HepG2 (cell line): ENCODE results near the gene CAMK2G. TPM values are rescaled to one million over a fixed set of nuclear protein-coding genes. Genes with fewer than 3 reads are reported as not detected.

Experiments used
- ASH2L ChIP-seq: fragments of 300-600, 200-600 bp; sonication (generic); IDR thresholded peaks from 2 replicates; pipeline ENCODE4 v1.7.0; 2017; ENCODE audit warnings: low read depth, mild to moderate bottlenecking, moderate library complexity, mixed read lengths, low read length; ENCODE audit not compliant: insufficient read length
- CAMTA2 ChIP-seq: sonication (generic); formaldehyde crosslinking; IDR thresholded peaks from 2 replicates; pipeline ENCODE4 v1.4.0; 2020; ENCODE audit warnings: mild to moderate bottlenecking, missing genetic modification reagents, borderline replicate concordance
- CBX1 ChIP-seq: IDR thresholded peaks from one replicate; pipeline ENCODE4 v1.6.1; 2016; ENCODE audit warnings: antibody characterized with exemption, low read depth
- FOXA1 ChIP-seq, 2 experiments: fragments of 450-650 bp in 1 of 2; sonication (generic) in 1 of 2; formaldehyde crosslinking in 1 of 2; IDR thresholded peaks; 2 replicates each; pipeline versions ENCODE4 v1.4.0 to v1.6.1; 2016 to 2020; ENCODE audit warnings: missing genetic modification reagents in 1 of 2
- KMT2A ChIP-seq: sonication (generic); formaldehyde crosslinking; IDR thresholded peaks from 2 replicates; pipeline ENCODE4 v1.4.0; 2020; ENCODE audit warnings: missing genetic modification reagents
- NR3C1 ChIP-seq: sonication (generic); formaldehyde crosslinking; IDR thresholded peaks from 2 replicates; pipeline ENCODE4 v1.4.0; 2020; ENCODE audit warnings: missing genetic modification reagents
- PHF8 ChIP-seq: sonication (generic); formaldehyde crosslinking; IDR thresholded peaks from 2 replicates; pipeline ENCODE4 v1.5.0; 2020; ENCODE audit warnings: missing genetic modification reagents
- RCOR2 ChIP-seq: IDR thresholded peaks from 2 replicates; pipeline ENCODE4 v1.6.1; 2016; ENCODE audit warnings: missing biosample characterization, missing genetic modification reagents
- TP53 ChIP-seq: sonication (generic); formaldehyde crosslinking; conservative IDR thresholded peaks from 2 replicates; pipeline ENCODE4 v1.4.0; 2020; ENCODE audit warnings: missing genetic modification reagents
- ZEB1 ChIP-seq: IDR thresholded peaks from 2 replicates; pipeline ENCODE4 v1.6.1; 2012; ENCODE audit warnings: mild to moderate bottlenecking, low read depth, inconsistent platforms; ENCODE audit not compliant: insufficient replicate concordance
- ZNF33B ChIP-seq: sonication (generic); formaldehyde crosslinking; IDR thresholded peaks from 2 replicates; pipeline ENCODE4 v1.5.1; 2020; ENCODE audit warnings: mild to moderate bottlenecking, missing genetic modification reagents
- ZNF629 ChIP-seq: sonication (generic); formaldehyde crosslinking; conservative IDR thresholded peaks from 2 replicates; pipeline ENCODE4 v1.5.0; 2020; ENCODE audit warnings: missing genetic modification reagents
- ZNF879 ChIP-seq: sonication (generic); formaldehyde crosslinking; IDR thresholded peaks from 2 replicates; pipeline ENCODE4 v1.8.1; 2023; ENCODE audit warnings: missing genetic modification reagents
- polyA plus RNA-seq, 8 experiments: library from polyadenylated mRNA; depleted of rRNA in 3 of 8; stranded (reverse) in 7 of 8; unstranded in 1 of 8; fragments of >200 nt; fragmentation: Illumina TruSeq in 4 of 8; extraction: Trizol in 4 of 8; gene quantifications; 2 replicates each; pipeline versions ENCODE4 v1.2.1 to v1.2.3, GENCODE V29; 2011 to 2016; ENCODE audit warnings: low read depth in 4 of 8, missing spikeins in 1 of 8, mixed read lengths in 1 of 8; ENCODE audit not compliant: insufficient read depth in 1 of 8
- total RNA-seq, 5 experiments: library from RNA; depleted of rRNA; stranded (reverse); fragments of >200 nt; fragmentation: Illumina TruSeq; extraction: Trizol; gene quantifications; 2 replicates each; pipeline ENCODE4 v1.2.3, GENCODE V29; 2016; ENCODE audit warnings: low read depth in 1 of 5
- TF ChIP-seq, protein P1 (sequence below): sonication (generic); formaldehyde crosslinking; IDR thresholded peaks from 2 replicates; pipeline ENCODE4 v1.8.0; 2022; ENCODE audit warnings: low read depth, missing genetic modification reagents
- TF ChIP-seq, protein P2 (sequence below): sonication (generic); formaldehyde crosslinking; IDR thresholded peaks from 2 replicates; pipeline ENCODE4 v1.4.0; 2020; ENCODE audit warnings: missing genetic modification reagents, borderline replicate concordance
- TF ChIP-seq, protein P3 (sequence below): sonication (generic); formaldehyde crosslinking; IDR thresholded peaks from 2 replicates; pipeline ENCODE4 v1.4.0; 2020; ENCODE audit warnings: missing genetic modification reagents
- TF ChIP-seq, protein P4 (sequence below): sonication (generic); formaldehyde crosslinking; IDR thresholded peaks from 2 replicates; pipeline ENCODE4 v1.4.0; 2020; ENCODE audit warnings: mild to moderate bottlenecking, low read depth, missing genetic modification reagents
- TF ChIP-seq, protein P5 (sequence below): sonication (generic); formaldehyde crosslinking; IDR thresholded peaks from 2 replicates; pipeline ENCODE4 v1.8.0; 2023; ENCODE audit warnings: mild to moderate bottlenecking, missing genetic modification reagents
- TF ChIP-seq, protein P6 (sequence below): sonication (generic); formaldehyde crosslinking; conservative IDR thresholded peaks from 2 replicates; pipeline ENCODE4 v1.8.0; 2022; ENCODE audit warnings: mild to moderate bottlenecking, moderate library complexity, missing genetic modification reagents

Gene CAMK2G
- total and polyA plus RNA-seq, 2 of the 13 experiments (the other 11 are each of a cell fraction or from before 2014, with no cell fraction given), result 15.9 to 18.8 TPM

DNA sequence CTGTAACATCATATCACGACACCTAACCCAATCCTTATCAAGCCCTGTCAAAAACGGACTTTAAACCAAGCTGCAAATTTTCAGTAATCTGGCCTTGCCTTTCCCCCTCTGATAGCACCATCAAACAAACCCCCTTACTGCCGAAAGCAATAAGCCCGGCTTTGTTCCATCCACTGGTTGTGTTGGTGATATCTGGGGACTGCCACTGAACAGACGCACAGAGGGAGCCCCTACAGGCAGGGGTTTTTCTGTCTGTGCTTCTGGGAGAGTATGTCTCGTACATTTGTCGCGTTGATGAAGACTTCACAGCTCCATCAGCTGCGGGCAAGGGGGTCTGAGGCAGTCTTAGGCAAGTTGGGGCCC, 36.0 kb upstream of the CAMK2G start (continued):
- TF ChIP-seq, protein P1, sequence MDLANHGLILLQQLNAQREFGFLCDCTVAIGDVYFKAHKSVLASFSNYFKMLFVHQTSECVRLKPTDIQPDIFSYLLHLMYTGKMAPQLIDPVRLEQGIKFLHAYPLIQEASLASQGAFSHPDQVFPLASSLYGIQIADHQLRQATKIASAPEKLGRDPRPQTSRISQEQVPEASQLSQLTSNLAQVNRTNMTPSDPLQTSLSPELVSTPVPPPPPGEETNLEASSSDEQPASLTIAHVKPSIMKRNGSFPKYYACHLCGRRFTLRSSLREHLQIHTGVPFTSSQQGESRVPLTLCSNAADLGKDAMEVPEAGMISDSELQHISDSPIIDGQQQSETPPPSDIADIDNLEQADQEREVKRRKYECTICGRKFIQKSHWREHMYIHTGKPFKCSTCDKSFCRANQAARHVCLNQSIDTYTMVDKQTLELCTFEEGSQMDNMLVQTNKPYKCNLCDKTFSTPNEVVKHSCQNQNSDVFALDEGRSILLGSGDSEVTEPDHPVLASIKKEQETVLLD (CRISPR knock-in tag), result no peak
- TF ChIP-seq, protein P2, sequence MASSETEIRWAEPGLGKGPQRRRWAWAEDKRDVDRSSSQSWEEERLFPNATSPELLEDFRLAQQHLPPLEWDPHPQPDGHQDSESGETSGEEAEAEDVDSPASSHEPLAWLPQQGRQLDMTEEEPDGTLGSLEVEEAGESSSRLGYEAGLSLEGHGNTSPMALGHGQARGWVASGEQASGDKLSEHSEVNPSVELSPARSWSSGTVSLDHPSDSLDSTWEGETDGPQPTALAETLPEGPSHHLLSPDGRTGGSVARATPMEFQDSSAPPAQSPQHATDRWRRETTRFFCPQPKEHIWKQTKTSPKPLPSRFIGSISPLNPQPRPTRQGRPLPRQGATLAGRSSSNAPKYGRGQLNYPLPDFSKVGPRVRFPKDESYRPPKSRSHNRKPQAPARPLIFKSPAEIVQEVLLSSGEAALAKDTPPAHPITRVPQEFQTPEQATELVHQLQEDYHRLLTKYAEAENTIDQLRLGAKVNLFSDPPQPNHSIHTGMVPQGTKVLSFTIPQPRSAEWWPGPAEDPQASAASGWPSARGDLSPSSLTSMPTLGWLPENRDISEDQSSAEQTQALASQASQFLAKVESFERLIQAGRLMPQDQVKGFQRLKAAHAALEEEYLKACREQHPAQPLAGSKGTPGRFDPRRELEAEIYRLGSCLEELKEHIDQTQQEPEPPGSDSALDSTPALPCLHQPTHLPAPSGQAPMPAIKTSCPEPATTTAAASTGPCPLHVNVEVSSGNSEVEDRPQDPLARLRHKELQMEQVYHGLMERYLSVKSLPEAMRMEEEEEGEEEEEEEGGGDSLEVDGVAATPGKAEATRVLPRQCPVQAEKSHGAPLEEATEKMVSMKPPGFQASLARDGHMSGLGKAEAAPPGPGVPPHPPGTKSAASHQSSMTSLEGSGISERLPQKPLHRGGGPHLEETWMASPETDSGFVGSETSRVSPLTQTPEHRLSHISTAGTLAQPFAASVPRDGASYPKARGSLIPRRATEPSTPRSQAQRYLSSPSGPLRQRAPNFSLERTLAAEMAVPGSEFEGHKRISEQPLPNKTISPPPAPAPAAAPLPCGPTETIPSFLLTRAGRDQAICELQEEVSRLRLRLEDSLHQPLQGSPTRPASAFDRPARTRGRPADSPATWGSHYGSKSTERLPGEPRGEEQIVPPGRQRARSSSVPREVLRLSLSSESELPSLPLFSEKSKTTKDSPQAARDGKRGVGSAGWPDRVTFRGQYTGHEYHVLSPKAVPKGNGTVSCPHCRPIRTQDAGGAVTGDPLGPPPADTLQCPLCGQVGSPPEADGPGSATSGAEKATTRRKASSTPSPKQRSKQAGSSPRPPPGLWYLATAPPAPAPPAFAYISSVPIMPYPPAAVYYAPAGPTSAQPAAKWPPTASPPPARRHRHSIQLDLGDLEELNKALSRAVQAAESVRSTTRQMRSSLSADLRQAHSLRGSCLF (CRISPR knock-in tag), result no peak
- TF ChIP-seq ZNF879 (CRISPR knock-in tag) (no peak), ZNF629 (CRISPR knock-in tag) (0 out of 2 replicates have a peak, but pooled peaks have one; percentile 17), TP53 (CRISPR knock-in tag) (no peak), ZNF33B (CRISPR knock-in tag) (no peak), ASH2L (peak; percentile 10), ZEB1 (no peak), CBX1 (no peak), KMT2A (CRISPR knock-in tag) (0 out of 2 replicates have a peak, but pooled peaks have one; percentile 27), FOXA1 (IDR thresholded peaks at IDR 0.05) (no peak), FOXA1 (CRISPR knock-in tag; IDR thresholded peaks at IDR 0.05) (no peak), CAMTA2 (CRISPR knock-in tag) (no peak), RCOR2 (CRISPR knock-in tag) (no peak), NR3C1 (CRISPR knock-in tag) (no peak), PHF8 (CRISPR knock-in tag) (0 out of 2 replicates have a peak, but pooled peaks have one; percentile 8)
- TF ChIP-seq, protein P3, sequence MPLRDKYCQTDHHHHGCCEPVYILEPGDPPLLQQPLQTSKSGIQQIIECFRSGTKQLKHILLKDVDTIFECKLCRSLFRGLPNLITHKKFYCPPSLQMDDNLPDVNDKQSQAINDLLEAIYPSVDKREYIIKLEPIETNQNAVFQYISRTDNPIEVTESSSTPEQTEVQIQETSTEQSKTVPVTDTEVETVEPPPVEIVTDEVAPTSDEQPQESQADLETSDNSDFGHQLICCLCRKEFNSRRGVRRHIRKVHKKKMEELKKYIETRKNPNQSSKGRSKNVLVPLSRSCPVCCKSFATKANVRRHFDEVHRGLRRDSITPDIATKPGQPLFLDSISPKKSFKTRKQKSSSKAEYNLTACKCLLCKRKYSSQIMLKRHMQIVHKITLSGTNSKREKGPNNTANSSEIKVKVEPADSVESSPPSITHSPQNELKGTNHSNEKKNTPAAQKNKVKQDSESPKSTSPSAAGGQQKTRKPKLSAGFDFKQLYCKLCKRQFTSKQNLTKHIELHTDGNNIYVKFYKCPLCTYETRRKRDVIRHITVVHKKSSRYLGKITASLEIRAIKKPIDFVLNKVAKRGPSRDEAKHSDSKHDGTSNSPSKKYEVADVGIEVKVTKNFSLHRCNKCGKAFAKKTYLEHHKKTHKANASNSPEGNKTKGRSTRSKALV (CRISPR knock-in tag), result peak; percentile 83
- TF ChIP-seq, protein P4, sequence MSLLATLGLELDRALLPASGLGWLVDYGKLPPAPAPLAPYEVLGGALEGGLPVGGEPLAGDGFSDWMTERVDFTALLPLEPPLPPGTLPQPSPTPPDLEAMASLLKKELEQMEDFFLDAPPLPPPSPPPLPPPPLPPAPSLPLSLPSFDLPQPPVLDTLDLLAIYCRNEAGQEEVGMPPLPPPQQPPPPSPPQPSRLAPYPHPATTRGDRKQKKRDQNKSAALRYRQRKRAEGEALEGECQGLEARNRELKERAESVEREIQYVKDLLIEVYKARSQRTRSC (CRISPR knock-in tag), result no peak
- TF ChIP-seq, protein P5, sequence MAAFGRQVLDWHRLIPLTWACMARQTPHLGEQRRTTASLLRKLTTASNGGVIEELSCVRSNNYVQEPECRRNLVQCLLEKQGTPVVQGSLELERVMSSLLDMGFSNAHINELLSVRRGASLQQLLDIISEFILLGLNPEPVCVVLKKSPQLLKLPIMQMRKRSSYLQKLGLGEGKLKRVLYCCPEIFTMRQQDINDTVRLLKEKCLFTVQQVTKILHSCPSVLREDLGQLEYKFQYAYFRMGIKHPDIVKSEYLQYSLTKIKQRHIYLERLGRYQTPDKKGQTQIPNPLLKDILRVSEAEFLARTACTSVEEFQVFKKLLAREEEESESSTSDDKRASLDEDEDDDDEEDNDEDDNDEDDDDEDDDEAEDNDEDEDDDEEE (CRISPR knock-in tag), result no peak
- TF ChIP-seq, protein P6, sequence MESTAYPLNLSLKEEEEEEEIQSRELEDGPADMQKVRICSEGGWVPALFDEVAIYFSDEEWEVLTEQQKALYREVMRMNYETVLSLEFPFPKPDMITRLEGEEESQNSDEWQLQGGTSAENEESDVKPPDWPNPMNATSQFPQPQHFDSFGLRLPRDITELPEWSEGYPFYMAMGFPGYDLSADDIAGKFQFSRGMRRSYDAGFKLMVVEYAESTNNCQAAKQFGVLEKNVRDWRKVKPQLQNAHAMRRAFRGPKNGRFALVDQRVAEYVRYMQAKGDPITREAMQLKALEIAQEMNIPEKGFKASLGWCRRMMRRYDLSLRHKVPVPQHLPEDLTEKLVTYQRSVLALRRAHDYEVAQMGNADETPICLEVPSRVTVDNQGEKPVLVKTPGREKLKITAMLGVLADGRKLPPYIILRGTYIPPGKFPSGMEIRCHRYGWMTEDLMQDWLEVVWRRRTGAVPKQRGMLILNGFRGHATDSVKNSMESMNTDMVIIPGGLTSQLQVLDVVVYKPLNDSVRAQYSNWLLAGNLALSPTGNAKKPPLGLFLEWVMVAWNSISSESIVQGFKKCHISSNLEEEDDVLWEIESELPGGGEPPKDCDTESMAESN (CRISPR knock-in tag), result no peak
